Cardiac fibroblast (primary cell): Measurements from ENCODE around the gene RSAD2.
"Not testable (repeated sequence)": the region's sequence is repeated elsewhere in the genome, so short reads cannot be mapped to it uniquely, and the experiment has no call there.

Experiments
- DNase-seq, 2 donors: peaks; one replicate each; pipeline versions ENCODE4 v3.0.0 to v3.0.0-alpha.2; 2010; ENCODE audit warnings: low read depth in 2 of 2
- H3K4me3 ChIP-seq, 2 donors: replicated peaks in 1 of 2; 1 replicate in 1 of 2; 2 replicates in 1 of 2; pipeline ENCODE4 v1.5.1; 2011; ENCODE audit warnings: low read depth in 2 of 2, low read length in 2 of 2, mild to moderate bottlenecking in 2 of 2, moderate library complexity in 1 of 2
- TF ChIP-seq, protein P1 (sequence below): IDR thresholded peaks from one replicate; pipeline ENCODE4 v1.5.1; 2011; ENCODE audit warnings: low read depth, mild to moderate bottlenecking, low read length, inconsistent platforms

RSAD2 gene

DNA sequence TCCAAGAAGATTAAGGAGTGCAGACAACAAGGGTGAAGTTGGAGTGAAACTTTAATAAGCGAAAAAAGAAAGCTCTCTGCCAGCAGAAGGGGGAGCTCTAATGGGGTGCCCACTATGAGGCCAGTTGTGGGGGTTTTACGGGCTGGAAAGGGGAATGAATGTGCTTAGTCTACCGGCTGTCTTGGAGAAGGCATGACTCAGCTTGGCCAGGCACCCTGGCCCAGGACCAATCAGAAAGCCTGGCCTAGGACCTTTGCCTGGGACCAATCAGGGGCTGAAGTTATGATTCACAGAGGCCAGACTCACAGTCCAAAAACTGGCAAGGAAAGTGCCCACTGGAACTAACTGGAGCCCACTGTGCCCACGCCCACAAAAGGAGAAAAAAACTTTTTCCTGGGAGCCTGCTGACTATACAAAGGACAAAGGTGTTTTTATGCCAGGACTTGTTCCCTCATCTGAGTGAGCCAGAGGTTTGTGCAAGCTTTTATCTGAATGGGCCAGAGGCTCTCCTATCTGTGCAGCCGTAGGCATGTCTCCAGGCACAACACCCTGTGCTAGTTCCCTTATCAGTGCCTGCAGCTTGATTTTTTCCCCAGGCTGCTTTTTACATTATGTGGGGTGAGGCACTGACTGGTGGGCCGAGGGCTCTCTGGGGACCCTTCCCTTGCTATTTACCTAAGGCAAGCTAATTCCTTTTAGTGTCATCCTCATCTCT lies 30.5 kb upstream of the RSAD2 start:
- H3K4me3 ChIP-seq, result no peak overlapping the region
- DNase-seq, result no peak
- TF ChIP-seq, protein P1, sequence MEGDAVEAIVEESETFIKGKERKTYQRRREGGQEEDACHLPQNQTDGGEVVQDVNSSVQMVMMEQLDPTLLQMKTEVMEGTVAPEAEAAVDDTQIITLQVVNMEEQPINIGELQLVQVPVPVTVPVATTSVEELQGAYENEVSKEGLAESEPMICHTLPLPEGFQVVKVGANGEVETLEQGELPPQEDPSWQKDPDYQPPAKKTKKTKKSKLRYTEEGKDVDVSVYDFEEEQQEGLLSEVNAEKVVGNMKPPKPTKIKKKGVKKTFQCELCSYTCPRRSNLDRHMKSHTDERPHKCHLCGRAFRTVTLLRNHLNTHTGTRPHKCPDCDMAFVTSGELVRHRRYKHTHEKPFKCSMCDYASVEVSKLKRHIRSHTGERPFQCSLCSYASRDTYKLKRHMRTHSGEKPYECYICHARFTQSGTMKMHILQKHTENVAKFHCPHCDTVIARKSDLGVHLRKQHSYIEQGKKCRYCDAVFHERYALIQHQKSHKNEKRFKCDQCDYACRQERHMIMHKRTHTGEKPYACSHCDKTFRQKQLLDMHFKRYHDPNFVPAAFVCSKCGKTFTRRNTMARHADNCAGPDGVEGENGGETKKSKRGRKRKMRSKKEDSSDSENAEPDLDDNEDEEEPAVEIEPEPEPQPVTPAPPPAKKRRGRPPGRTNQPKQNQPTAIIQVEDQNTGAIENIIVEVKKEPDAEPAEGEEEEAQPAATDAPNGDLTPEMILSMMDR, result no peak

DNA sequence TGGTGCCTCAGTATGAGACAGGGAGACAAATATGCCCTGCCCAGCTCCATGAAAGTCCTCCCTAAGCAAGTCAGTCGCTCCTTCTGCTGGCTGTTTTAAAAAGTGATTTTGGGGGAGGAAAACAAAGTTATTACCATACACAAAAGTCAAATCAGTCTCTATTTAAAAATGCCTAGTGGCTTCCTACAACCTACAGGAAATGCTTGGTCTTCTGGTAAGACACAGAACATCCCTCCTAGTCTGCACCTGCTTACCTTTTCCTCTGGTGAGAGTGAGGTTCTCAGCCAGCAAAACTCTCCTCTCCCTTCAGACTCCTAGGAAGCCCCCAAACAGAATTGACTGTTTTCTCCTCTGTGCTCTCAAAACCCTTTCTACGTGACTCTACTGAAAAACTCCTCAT lies 25.4 kb upstream of the RSAD2 start:
- DNase-seq, result no peak
- no peak overlapping the region for H3K4me3 ChIP-seq
- TF ChIP-seq, protein P1, result no peak

DNA sequence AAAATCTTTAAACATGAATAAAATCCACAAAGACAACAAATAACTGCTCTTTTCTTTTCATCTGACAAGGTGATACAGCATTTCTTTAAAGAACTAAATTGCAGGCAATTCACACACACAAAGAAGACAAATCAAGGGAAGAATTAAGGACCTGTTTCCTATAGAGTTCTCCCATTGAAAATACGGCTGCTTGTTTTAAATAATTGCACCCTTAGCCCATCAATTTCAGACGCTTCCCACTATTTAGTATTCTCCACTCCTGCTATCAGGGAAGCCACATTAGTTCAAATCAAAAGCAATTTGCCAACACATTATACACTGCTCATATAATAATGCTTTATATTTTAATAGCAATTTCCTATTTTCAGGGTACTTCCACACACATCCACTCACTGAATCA lies 23.2 kb upstream of the RSAD2 start:
- no peak overlapping the region for H3K4me3 ChIP-seq
- TF ChIP-seq, protein P1, result no peak
- no peak for DNase-seq

DNA sequence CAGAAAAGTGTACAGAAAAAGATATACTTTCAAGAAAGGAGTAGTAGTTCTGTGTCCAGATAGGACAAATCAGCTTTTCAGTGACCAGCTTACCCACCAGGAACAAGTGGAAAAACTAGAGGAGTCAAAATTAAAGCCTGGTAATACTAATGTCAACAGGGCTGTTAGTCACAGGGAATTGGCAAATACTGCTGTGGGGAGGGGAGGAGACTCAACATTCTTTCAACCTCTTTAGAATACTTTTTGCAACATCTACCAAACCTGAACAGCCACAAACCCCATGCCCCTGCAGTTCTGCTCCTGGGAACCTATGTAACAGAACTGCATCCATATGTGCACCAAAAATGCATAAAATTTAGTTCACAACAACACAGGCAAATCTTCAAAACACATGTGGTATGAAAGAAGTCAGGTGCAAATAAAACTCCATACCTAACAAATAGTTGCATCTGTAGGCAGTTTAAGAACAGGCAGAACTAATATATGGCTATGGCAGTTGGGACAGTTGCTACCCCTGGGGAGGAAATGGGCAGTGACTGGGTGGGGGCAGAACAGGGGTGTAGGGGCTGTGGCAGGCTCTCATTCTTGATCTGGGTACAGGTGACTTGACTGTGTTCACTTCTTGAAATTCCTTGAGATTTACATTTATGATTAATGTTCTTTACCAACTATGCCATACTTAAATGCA lies 21.6 kb upstream of the RSAD2 start:
- no peak overlapping the region for H3K4me3 ChIP-seq
- DNase-seq, result no peak
- TF ChIP-seq, protein P1, result no peak

DNA sequence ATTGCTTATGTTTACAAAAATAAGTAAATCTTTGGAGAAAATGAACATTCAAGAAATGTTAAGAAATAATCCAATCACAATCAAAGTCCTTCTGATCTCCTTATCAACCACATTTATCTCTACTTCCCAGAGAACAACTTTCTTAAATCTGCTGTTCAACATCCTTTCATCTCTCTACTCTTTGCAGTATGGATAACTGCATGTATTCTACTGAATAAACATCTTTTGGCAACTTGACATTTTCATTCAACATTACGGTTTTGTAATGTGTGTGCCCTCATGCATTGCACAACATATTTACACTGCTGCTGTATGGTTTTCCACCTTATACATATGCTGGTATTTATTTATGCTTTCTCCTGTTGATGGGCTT lies 21.0 kb upstream of the RSAD2 start:
- no peak for DNase-seq
- TF ChIP-seq, protein P1, result no peak
- H3K4me3 ChIP-seq, result no peak overlapping the region

DNA sequence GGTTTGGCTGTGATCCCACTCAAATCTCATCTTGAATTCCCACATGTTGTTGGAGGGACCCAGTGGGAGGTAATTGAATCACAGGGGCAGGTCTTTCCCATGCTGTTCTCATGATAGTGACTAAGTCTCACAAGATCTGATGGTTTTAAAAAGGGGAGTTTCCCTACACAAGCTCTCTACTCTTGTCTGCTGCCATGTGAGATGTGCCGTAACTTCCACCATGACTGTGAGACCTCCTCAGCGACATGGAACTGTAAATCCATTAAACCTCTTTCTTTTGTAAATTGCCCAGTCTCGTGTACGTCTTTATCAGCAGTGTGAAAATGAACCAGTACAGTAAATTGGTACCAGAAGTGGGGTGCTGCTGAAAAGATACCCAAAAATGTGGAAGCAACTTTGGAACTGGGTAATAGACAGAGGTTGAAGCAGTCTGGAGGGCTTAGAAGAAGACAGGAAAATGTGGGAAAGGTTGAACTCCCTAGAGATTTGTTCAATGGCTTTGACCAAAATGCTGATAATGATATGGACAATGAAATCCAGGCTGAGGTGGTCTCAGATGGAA lies 19.0 kb upstream of the RSAD2 start:
- not testable (repeated sequence) for DNase-seq, H3K4me3 ChIP-seq

DNA sequence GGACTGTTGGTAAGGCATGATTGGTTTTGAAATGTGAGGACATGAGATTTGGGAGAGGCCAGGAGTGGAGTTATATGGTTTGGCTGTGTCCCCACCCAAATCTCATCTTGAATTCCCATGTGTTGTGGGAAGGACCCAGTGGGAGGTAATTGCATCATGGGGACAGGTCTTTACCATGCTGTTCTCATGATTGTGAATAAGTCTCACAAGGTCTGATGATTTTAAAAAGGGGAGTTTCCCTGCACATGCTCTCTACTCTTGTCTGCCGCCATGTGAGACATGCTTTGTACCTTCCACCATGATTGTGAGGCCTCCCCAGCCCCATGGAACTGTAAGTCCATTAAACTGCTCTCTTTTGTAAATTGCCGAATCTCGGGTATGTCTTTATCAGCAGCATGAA lies 17.3 kb upstream of the RSAD2 start:
- no peak for DNase-seq

More for the DNA sequence above, 17.3 kb upstream of the RSAD2 start:
- H3K4me3 ChIP-seq, result no peak overlapping the region
- TF ChIP-seq, protein P1, result no peak
